ENCODE results near the gene PRKCA. TPM values are rescaled to one million over a fixed set of nuclear protein-coding genes. Genes with fewer than 3 reads are reported as not detected.
A peak's percentile ranks its signal among the peaks of the same experiment; 100 is the strongest.

Gene PRKCA
- total RNA-seq, 2 donors from 2014 or later = 6.5 to 6.6 TPM

DNA sequence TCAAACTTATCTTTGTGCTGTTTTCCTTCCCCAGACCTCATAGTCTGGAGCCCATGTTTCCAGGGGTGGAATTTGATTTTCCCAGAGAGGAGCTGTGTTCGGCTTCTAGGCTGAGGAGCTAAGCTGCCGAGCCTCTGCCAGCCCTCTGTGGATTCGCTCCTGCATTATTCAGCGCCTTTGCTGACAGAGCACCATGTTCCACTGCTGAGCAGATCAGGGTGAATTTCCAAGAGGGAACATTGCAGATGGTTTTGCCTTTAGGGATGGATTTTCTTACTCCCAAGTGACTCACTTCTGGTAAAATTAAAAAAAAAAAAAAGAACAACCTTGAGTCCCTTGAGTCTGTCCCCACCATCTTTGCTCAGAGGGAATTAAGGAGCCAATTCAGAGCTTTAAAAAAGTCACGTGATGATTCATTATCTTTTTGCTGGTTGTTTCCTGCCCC, 229.5 kb downstream of the PRKCA start:
- H3K4me3 ChIP-seq = no peak overlapping the region
- H3K27me3 ChIP-seq = no peaks in the 10 kb centered on the region
- no peak for DNase-seq
- H3K27ac ChIP-seq = no peak overlapping the region
- ATAC-seq = no peak
- intact Hi-C loops (cut with DNase I) = no loop called here
- TF ChIP-seq POLR2A (IDR thresholded peaks at IDR 0.05) = no peak
- TF ChIP-seq, protein P1, sequence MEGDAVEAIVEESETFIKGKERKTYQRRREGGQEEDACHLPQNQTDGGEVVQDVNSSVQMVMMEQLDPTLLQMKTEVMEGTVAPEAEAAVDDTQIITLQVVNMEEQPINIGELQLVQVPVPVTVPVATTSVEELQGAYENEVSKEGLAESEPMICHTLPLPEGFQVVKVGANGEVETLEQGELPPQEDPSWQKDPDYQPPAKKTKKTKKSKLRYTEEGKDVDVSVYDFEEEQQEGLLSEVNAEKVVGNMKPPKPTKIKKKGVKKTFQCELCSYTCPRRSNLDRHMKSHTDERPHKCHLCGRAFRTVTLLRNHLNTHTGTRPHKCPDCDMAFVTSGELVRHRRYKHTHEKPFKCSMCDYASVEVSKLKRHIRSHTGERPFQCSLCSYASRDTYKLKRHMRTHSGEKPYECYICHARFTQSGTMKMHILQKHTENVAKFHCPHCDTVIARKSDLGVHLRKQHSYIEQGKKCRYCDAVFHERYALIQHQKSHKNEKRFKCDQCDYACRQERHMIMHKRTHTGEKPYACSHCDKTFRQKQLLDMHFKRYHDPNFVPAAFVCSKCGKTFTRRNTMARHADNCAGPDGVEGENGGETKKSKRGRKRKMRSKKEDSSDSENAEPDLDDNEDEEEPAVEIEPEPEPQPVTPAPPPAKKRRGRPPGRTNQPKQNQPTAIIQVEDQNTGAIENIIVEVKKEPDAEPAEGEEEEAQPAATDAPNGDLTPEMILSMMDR (IDR thresholded peaks at IDR 0.05) = no peak
- H3K36me3 ChIP-seq (replicated peaks in 1 of 2; ENCODE audit: insufficient read depth in 1 of 2, low read depth in 2 of 2) = no peaks in the 10 kb centered on the region
- H3K9me3 ChIP-seq = no peaks in the 10 kb centered on the region
- H3K4me1 ChIP-seq = no peaks in the 10 kb centered on the region
- 93 to 97% methylated on average over 3 to 5 of the region's 5 CpGs for WGBS, 2 donors

DNA sequence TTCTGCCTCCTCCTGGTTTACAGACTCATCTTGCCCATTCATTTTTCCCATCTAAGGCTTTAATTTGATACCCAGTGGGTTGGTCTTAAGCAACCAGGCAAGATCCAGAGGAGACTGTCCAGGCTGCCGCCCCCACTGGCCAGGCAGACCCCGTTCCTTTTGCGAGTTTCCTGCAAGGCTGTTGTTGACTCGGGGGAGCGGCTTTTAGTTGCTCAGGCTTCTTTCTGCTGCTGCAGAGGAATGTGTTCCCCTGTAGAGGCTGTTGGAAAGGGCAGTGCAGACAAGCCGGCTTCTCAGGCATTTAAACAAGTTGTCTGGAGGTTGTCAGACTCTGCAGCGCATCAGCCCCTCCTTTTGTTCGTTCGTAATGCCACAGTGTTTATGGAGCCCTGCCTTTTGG, 231.2 kb downstream of the PRKCA start:
- H3K27ac ChIP-seq = no peak overlapping the region
- no peak for TF ChIP-seq POLR2A (IDR thresholded peaks at IDR 0.05)
- TF ChIP-seq, protein P1 (IDR thresholded peaks at IDR 0.05) = no peak
- H3K27me3 ChIP-seq = no peaks in the 10 kb centered on the region
- no peaks in the 10 kb centered on the region for H3K36me3 ChIP-seq (replicated peaks in 1 of 2; ENCODE audit: insufficient read depth in 1 of 2, low read depth in 2 of 2)
- WGBS, 2 donors = 73 to 78% methylated on average over 5 to 9 of the region's 9 CpGs
- H3K4me3 ChIP-seq = no peak overlapping the region
- DNase-seq = peak in 1 of 4 donors; percentile 13
- ATAC-seq = no peak
- intact Hi-C loops (cut with DNase I) = no loop called here
- H3K4me1 ChIP-seq = no peaks in the 10 kb centered on the region
- H3K9me3 ChIP-seq = no peaks in the 10 kb centered on the region

DNA sequence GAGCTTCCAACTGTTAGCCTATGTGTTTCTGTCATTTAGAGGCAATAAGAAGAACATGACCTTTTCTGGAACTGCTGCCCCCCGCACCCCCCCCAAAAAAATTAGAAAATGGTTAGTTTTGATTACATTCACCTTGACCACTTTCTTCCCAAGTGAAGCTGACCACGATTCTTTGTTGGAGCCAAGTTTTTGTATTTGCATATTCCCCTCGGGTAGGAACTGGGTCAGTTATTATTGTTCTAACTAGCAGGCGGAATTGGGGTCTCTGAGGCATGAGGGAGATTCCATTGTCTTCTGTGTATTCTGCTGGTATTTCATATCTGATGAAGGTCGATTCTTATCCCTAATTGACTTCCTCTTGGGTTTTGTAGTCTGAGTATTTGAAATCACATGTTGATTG, 231.6 kb downstream of the PRKCA start:
- Histone ChIP-seq H3K27ac (no peak overlapping the region), H3K4me3 (no peak overlapping the region), H3K4me1 (no peaks in the 10 kb centered on the region), H3K36me3 (replicated peaks in 1 of 2; ENCODE audit: insufficient read depth in 1 of 2, low read depth in 2 of 2) (no peaks in the 10 kb centered on the region), H3K9me3 (no peaks in the 10 kb centered on the region), H3K27me3 (no peaks in the 10 kb centered on the region)
- intact Hi-C loops (cut with DNase I) = no loop called here
- ATAC-seq (no peak), DNase-seq (no peak)
- TF ChIP-seq, protein P1 (IDR thresholded peaks at IDR 0.05) = no peak
- TF ChIP-seq POLR2A (IDR thresholded peaks at IDR 0.05) = no peak
- 62 to 69% methylated on average over 5 of the region's 5 CpGs for WGBS, 2 donors

GRCh38 chr17:66535611-66536010, 233.2 kb downstream of the PRKCA start:
- DNase-seq (no peak), ATAC-seq (no peak)
- H3K27ac ChIP-seq = no peak overlapping the region
- no peaks in the 10 kb centered on the region for H3K9me3 ChIP-seq
- 36 to 67% methylated on average over 1 of the region's 1 CpG for WGBS, 2 donors
- no peaks in the 10 kb centered on the region for H3K36me3 ChIP-seq (replicated peaks in 1 of 2; ENCODE audit: insufficient read depth in 1 of 2, low read depth in 2 of 2)
- no peak overlapping the region for H3K4me3 ChIP-seq
- intact Hi-C loops (cut with DNase I) = no loop called here
- no peaks in the 10 kb centered on the region for H3K27me3 ChIP-seq
- no peak for TF ChIP-seq POLR2A (IDR thresholded peaks at IDR 0.05)
- TF ChIP-seq, protein P1 (IDR thresholded peaks at IDR 0.05) = no peak
- no peaks in the 10 kb centered on the region for H3K4me1 ChIP-seq

DNA sequence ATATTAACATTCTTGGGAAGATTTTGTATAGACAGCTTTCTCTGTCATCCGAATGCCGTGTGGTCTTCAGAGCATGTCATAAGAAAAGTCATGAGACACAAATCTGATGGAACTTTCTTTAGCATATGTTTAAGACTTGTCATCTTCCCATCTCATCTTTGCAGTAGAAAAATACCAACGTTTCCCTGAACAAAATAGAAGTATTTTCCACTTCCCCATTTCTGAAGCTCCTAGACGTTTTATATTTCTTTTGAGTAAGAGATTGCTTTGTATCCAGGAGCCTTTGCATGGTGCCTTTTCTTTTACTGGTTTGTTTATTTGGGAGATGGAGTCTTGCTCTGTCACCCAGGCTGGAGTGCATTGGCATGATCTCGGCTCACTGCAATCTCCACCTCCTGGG, 235.1 kb downstream of the PRKCA start:
- Histone ChIP-seq H3K9me3 (no peaks in the 10 kb centered on the region), H3K4me1 (peaks cover 5% of the 10 kb centered on the region), H3K36me3 (replicated peaks in 1 of 2; ENCODE audit: insufficient read depth in 1 of 2, low read depth in 2 of 2) (no peaks in the 10 kb centered on the region), H3K27ac (no peak overlapping the region), H3K4me3 (no peak overlapping the region), H3K27me3 (no peaks in the 10 kb centered on the region)
- intact Hi-C loops (cut with DNase I) = no loop called here
- DNase-seq = no peak
- 83 to 86% methylated on average over 5 of the region's 5 CpGs for WGBS, 2 donors
- no peak for TF ChIP-seq POLR2A (IDR thresholded peaks at IDR 0.05)
- no peak for ATAC-seq
